CD4-positive, alpha-beta T cell treated with Interleukin-1 beta for 1 hour (primary cell): ENCODE results near the gene ZMIZ1.

Experiments
- DNase-seq, 2 donors: peaks; one replicate each; pipeline ENCODE4 v3.0.0-alpha.2; 2020 to 2022

Gene ZMIZ1

DNA sequence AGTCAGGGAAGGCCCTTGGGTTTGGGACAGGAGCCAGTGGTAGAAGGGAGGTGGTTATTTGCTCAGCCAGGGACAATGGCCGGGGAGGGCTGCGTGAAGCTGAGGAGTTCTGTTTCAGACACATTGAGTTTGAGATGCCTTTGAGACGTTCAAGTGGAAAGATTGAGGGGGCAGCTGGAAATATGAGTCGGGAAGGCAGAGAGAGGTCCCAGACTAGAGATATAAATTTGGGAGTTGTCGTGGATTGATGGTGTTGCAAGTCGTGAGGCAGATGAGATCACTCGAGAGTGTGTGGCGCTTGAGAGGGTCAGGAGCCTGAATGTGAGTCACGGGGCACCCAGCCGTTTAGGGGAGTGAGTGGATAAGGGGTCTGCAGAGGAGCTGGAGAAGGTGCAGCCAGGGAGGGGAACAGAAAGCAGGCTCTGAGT, 73.3 kb downstream of the ZMIZ1 start:
- no peak for DNase-seq

DNA sequence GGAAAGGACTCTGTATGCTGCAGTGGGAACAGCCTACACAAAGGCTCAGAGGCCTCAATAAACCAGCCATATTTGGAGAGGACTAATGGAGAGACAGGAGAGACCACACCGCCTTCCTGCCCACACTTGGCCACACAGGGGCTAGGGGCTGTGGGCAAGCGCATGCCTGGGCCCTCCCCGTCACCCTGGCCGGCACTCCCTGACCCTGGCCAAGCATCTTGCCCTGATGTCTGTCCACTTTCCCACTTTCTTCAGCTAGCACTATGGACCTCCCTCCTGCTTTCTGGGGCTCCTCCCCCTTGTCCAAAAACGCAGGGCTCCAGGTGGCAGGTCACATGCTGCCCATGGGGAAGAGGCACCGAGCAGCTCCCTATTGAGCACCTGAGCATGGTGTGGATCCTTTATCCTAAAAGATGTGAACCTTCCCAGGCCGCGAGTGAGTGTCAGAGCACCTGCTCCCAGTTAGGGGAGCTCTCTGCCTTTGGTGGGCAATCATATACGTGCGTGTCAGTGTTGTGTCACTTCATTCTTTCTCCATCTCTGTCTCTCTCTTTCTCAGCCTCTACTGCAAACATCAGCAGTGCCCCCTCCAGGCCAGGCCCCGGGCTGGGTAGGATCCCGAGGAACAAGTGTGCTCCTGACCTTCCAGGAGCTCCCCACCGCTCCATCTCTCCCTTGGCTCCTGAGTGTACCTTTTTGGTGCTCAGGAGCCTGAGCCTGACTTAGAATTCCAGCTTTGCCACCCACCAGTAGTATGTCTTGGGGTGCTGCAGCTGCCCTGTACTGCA, 74.0 kb downstream of the ZMIZ1 start:
- no peak for DNase-seq

DNA sequence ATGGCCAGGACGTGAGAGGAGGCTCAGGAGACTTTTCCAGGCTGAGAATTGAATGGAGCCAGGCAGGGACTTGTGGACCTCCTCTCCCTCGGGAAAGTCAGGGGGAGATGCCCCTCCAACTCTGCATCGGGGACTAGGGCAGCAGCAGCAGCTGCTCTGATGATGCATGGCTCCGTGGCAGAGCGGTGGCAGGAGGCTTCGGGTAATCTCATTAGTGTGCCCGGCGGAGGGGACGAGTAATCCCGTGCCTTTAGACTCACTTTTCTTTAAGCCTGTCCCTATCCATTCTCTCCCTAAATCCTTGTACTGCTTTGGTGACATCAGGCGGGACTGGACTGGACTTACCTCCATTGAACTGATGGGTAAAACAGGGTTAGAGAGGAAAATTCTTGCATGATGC, 75.1 kb downstream of the ZMIZ1 start:
- DNase-seq: no peak

- DNase-seq: no peak
Measured at GRCh38 chr10:79144351-79145173, 75.8 kb downstream of the ZMIZ1 start.

DNA sequence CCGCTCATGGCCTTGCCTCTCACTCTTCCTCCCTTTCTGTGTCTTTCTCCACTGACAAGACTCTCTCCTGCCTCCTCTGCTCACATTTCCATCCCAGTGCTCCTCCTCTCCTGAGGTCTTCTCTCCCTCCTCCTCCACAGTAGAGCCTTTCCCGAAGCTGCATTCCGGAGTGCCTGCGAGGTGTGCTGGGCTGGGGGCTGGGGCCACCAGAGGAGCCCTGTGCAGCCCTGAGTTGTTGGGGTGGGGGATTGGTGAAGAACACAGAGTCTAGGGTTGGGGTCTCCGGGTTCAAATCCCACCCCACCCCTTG, 76.4 kb downstream of the ZMIZ1 start:
- DNase-seq: no peak

GRCh38 chr10:79145517-79146470, 77.0 kb downstream of the ZMIZ1 start:
- DNase-seq: no peak

GRCh38 chr10:79146611-79147130, 77.9 kb downstream of the ZMIZ1 start:
- DNase-seq: peak; percentile 7 to 13

DNA sequence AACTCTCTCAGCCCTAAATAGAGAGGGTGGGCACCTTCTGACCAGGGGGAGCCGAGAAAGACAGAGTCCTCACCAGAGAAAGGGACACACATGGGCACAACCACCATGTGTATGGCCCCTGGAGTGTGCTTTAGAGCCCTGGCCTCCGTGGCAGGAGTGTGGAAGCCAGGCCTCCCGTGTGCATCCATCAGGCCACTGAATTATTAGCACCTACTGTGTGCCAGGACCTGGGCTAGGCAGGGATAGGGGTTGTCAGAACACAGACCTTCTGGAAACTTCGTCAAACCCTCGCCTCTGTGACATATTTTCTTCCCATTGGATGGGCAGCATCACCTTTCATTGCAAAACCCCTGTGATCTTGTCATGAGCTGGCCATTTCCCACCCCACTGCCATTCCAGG, 78.5 kb downstream of the ZMIZ1 start:
- no peak for DNase-seq

DNA sequence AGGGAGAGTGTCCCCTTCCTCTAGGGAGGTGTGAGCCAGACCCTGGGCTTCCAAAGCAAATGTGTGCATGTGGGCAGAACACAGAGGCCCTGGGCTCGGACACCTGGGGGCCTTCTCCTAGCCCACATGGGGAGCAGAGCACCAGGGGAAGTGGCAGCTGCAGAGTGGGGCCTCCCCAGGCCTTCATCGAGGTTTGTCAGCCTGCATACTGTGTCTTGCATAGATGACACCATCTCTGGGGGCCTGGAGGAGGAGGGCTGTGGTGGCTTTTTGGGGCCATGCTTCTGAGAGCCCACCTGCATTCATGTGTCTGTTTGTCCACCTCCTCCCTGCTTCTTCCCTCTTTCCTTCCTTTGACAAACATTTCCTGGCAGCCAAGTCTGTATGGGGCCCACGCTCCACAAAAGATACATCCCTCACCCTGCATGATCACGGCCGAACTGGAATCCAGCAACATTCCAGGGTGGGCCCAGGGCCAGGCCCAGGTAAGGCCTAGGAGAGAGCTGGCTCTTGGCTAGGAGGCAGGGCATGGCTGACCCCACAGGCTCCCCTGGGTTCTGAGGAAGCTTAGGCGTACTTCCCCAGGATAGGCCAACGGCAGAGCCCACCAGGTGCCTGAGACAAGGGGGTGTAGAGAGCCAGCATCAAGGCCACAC, 79.2 kb downstream of the ZMIZ1 start:
- DNase-seq: no peak

DNA sequence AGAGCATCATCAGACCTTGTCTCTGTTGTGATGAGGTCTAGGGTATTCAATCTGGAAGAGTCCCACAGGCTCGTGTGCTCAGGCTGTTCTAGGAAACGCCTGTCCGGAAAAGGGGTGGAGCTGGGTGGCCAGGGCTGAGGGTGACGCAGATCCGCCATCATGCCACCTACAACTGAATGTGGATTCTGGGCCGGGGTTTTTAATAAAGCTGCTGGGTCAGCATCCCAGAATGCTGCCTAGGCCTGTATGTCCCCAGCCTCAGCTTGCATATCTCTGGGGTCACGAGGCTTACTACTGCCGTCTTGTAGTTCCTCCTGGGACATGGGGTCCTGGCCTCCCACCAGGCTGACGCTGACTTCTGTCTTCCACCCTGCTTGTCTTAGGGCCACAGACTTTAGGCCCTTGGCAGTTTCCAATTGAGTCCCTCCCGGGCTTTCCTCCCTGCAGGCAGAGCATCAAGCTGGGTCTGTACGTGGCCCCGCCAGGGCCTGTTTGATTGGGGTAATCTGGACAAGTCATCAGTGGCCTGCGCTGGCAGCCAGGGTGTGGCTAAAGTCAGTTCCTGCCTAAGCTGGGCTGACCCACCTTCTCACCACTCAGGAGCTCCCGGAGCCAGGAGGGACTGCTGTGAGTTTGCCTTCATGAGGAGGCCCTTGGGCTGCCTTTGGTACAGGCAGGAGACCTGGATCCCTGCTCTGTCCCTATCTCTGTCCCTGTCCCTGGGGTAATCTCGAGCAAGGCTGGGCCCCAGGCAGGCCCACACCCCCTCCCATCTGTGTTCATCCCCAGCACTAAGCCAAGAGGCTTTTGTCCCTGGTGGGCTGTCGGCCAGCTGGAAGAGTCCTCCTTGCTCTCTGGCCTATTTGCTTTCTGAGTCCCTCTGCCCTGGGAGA, 79.9 kb downstream of the ZMIZ1 start:
- peak in 1 of 2 donors; percentile 46 for DNase-seq

DNA sequence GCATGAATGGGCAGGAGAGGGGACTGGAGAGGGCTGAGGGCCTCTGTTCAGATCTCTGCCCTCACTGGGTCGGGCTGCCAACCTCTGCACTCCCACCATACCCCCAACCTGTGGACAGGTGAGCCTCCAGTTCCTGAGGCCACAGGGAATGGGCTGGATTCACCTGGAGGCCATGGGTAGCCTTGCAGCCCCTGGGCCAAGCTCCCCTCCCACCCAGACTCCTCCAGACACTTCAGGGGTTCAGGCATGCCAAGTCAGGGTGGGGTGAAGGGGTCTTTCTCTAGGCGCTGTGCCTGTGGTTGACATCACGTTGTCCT, 80.5 kb downstream of the ZMIZ1 start:
- DNase-seq: no peak

GRCh38 chr10:79149662-79150443, 81.1 kb downstream of the ZMIZ1 start:
- DNase-seq: peak; percentile 35 to 64

GRCh38 chr10:79150444-79150754, 81.6 kb downstream of the ZMIZ1 start:
- no peak for DNase-seq

DNA sequence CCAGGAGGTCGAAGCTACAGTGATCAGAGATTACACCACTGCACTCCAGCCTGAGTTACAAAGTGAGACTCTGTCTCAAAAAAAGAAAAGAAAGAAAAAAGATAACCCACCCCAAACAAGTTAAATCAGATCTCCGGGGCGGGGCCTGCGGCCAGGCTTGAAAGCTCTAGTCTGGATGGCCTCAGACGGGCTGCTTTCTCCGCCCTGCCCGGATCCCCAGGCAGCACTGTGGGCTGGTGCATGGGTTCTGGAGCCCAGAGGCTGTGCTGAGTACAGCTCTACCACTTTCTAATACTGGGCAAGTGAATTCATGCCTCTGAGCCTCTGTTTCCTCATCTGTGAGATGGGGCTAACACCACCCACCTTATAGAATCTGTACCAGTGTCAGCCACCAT, 83.7 kb downstream of the ZMIZ1 start:
- DNase-seq: no peak

DNA sequence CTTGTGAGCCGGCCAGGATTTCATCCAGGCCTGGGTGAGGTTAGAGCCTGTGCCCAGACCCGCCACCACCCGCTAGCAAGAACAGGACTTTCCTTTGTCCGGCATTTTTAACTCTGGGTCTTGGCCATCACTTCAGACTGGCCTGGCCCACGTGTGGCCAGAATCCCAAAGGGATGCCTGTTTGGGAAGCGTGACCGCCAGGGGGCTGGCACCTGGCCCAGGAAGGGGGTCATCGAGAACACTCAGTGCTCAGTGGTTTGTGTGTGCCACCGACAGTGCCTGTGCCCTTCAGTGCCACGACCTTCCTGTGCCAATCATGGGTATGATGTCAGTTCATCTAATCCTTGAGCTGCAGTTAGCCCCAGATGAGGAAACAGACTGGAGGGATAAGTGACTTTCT, 85.0 kb downstream of the ZMIZ1 start:
- no peak for DNase-seq

DNA sequence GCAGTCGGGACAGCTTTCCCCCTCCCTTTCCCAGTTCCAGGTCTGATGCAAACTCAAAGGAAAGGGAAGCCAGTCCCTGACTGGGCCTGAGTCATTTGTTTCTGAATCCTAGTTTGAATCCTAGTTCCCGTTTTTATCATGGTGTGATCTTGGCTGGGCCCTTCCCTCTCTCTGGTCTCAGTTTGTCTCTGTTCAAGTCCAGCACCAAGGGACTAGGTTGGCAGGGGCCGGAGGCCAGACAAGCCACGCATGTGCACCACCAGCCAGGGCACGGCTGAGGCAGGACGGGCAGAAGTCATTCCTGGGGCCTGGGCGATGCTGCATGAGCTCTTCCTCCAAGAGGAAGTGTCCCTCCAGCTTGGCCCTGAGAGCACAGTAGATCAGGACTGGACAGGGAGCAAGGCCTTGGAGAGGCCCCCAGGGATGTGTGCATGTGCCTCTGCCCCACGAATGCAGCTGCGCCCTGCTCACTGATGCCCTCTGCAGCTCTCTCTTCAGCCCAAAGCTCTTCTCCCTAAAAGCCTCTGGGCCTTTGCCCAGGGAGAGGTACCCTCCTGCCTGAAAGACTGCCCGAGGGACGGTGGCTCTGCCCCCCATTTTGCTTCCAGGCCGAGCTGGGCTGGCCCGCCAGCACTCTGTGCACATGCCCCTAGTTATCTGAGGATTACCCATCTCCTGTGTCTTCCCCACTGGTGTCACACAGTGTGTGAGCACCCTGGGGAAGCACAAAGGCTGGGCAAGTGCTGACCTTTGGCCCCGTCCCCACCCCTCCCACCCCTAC, 86.7 kb downstream of the ZMIZ1 start:
- DNase-seq: peak in 1 of 2 donors; percentile 9

DNA sequence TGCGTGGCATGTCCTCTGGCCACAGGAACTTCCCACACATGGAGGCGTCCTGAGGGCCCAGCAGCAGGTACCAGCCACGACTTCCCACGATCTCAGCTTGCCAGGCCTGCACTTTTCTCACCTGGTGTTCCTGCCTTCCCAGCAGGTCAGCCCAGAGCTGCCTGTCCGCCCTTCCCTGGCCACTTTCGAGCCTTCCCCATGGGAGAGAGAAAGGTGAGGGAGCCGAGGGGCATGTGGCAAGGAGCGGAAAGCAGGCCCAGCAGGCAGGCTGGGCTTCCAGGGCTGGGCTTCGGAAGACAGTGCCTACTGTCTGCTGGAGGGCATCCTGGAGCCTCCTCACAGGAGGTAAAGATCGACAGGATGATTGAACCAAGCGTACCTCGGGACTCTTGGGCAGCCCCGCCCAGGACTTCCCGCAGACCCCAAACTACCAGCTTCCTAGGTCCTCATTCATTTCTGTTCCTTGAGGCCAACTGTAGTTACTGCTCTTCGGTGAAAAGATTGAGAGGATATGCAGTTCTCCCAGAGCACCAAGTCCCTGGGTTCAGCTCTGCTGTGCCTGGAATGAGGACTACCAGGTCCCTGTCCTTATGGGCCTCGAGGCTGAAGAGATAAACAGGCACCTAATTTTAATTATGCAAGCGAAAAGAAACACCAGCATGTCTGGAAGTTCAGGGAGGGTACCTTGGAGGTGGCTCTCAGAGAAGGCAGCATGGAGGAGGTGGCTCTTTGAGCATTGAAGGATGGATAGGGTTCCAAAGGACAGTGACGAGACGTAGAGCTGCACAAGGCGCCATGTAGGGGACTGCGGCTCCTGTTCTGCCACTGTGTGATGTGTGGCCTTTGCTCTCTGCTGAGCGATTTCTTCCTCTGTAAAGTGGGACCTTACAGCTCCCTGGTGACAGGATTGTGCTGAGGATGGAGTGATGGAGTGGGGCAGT, 87.8 kb downstream of the ZMIZ1 start:
- DNase-seq: no peak

GRCh38 chr10:79158004-79158340, 89.2 kb downstream of the ZMIZ1 start:
- DNase-seq: no peak
